ENCODE data around the gene RAB8B. TPM values are rescaled to one million over a fixed set of nuclear protein-coding genes. Genes with fewer than 3 reads are reported as not detected.
A peak's percentile ranks its signal among the peaks of the same experiment; 100 is the strongest.

The RAB8B gene
- total and polyA plus RNA-seq, 9 of the 15 experiments (the other 6 are each of a cell fraction or from before 2014, with no cell fraction given) = 7.8 to 32.1 (median 24.2) TPM

GRCh38 chr15:63234451-63234870 lies 45.1 kb downstream of the RAB8B start:
- Histone ChIP-seq H3K9ac (ENCODE audit: insufficient read depth in 1 of 2, low read depth in 2 of 2, low read length in 2 of 2) (peak overlapping the region in 1 of 2 experiments; percentile 78; a peak in 1 of 4 replicates), H3K4me2 (ENCODE audit: insufficient read depth, low read length) (no peak overlapping the region)

GRCh38 chr15:63236272-63236671 lies 46.9 kb downstream of the RAB8B start:
- Histone ChIP-seq H3K9me3 (replicated peaks; ENCODE audit: control insufficient read depth, insufficient read depth, low read depth, low read length) (no peaks in the 10 kb centered on the region), H3K9ac (ENCODE audit: insufficient read depth in 1 of 2, low read depth in 2 of 2, low read length in 2 of 2) (no peak overlapping the region), H3K4me1 (replicated peaks in 1 of 2; ENCODE audit: control insufficient read depth in 2 of 2, insufficient read depth in 2 of 2, low read length in 2 of 2) (peaks cover 7 to 18% of the 10 kb centered on the region in 2 experiments), H3K79me2 (ENCODE audit: control insufficient read depth, insufficient read depth, low read length) (peaks cover 68% of the 10 kb centered on the region), H3K4me3 (no peak overlapping the region), H3K36me3 (ENCODE audit: control insufficient read depth, insufficient read depth, low read length) (peaks cover 10% of the 10 kb centered on the region; the same call in 1 of the 3 replicates), H3K27ac (ENCODE audit: extremely low read depth, low read depth, low read length) (no peak overlapping the region), H4K20me1 (replicated peaks; ENCODE audit: control insufficient read depth, insufficient read depth, low read length) (no peaks in the 10 kb centered on the region), H3K27me3 (ENCODE audit: control insufficient read depth in 2 of 2, insufficient read depth in 2 of 2, low read length in 2 of 2) (no peaks in the 10 kb centered on the region), H2AFZ (ENCODE audit: low read depth, low read length) (no peak overlapping the region), H3K4me2 (ENCODE audit: insufficient read depth, low read length) (no peak overlapping the region), H3K9me1 (ENCODE audit: control insufficient read depth, insufficient read depth, low read length) (no peaks in the 10 kb centered on the region)
- TF ChIP-seq MLX (CRISPR knock-in tag; conservative IDR thresholded peaks at IDR 0.05) (no peak), MTA1 (IDR thresholded peaks at IDR 0.05; ENCODE audit: borderline replicate concordance) (no peak), ATF3 (IDR thresholded peaks at IDR 0.05) (0 out of 2 replicates have a peak, but pooled peaks have one; percentile 10), ATF3 (CRISPR knock-in tag; conservative IDR thresholded peaks at IDR 0.05) (no peak), ZBTB7A (IDR thresholded peaks at IDR 0.05; ENCODE audit: borderline replicate concordance, control insufficient read depth, low read depth, low read length) (peak; percentile 46; the same call in 1 of the 2 replicates), ZBTB12 (CRISPR knock-in tag; IDR thresholded peaks at IDR 0.05) (no peak)
- ChIA-PET POLR2A (no interaction called here), CTCF (ENCODE audit: low intra/inter-chr PET ratio) (no interaction called here)
- DNase-seq (ENCODE audit: extremely low read depth in 1 of 4, low spot score in 3 of 4) = no peak
- intact Hi-C loops (cut with micrococcal nuclease) = no loop called here
- FAIRE-seq = no peak
- in situ Hi-C loops (cut with MboI) = no loop called here
- no peak for ATAC-seq
- BruUV-seq (replicated peaks) = no TSS peak

More at GRCh38 chr15:63234451-63234870, 45.1 kb downstream of the RAB8B start:
- Histone ChIP-seq H2AFZ (ENCODE audit: low read depth, low read length) (no peak overlapping the region), H3K4me3 (no peak overlapping the region), H3K79me2 (ENCODE audit: control insufficient read depth, insufficient read depth, low read length) (peaks cover 63% of the 10 kb centered on the region), H4K20me1 (replicated peaks; ENCODE audit: control insufficient read depth, insufficient read depth, low read length) (no peaks in the 10 kb centered on the region), H3K4me1 (replicated peaks in 1 of 2; ENCODE audit: control insufficient read depth in 2 of 2, insufficient read depth in 2 of 2, low read length in 2 of 2) (peaks cover 7 to 18% of the 10 kb centered on the region in 2 experiments), H3K9me1 (ENCODE audit: control insufficient read depth, insufficient read depth, low read length) (no peaks in the 10 kb centered on the region), H3K9me3 (replicated peaks; ENCODE audit: control insufficient read depth, insufficient read depth, low read depth, low read length) (no peaks in the 10 kb centered on the region), H3K27me3 (ENCODE audit: control insufficient read depth in 2 of 2, insufficient read depth in 2 of 2, low read length in 2 of 2) (no peaks in the 10 kb centered on the region), H3K36me3 (ENCODE audit: control insufficient read depth, insufficient read depth, low read length) (0 out of 3 replicates have a peak, but pooled peaks cover 10% of the 10 kb centered on the region), H3K27ac (ENCODE audit: extremely low read depth, low read depth, low read length) (peak overlapping the region; percentile 8; the same call in 1 of the 3 replicates)
- ATAC-seq (peak; percentile 47), DNase-seq (ENCODE audit: extremely low read depth in 1 of 4, low spot score in 3 of 4) (no peak), FAIRE-seq (no peak)
- POLR2A ChIA-PET = interaction anchor here (1.5 kb wide), 1 partner anchor 32 kb away, joined by 4 read pairs; no protein-coding TSS in a partner anchor
- in situ Hi-C loops (cut with MboI) = no loop called here
- BruUV-seq (replicated peaks) = no TSS peak
- CTCF ChIA-PET (ENCODE audit: low intra/inter-chr PET ratio) = no interaction called here
- intact Hi-C loops (cut with micrococcal nuclease) = no loop called here
- TF ChIP-seq ZNF184 (CRISPR knock-in tag; IDR thresholded peaks at IDR 0.05) (no peak), NFE2 (IDR thresholded peaks at IDR 0.05; ENCODE audit: low read depth) (no peak), CREM (IDR thresholded peaks at IDR 0.05; ENCODE audit: low read depth) (no peak), USF1 (CRISPR knock-in tag; IDR thresholded peaks at IDR 0.05) (no peak)
- WGBS (ENCODE audit: insufficient coverage, low coverage, missing lambda C conversion rate) = 73% methylated on average over 5 of the region's 5 CpGs
